ENCODE data around the gene ATRNL1.

DNA sequence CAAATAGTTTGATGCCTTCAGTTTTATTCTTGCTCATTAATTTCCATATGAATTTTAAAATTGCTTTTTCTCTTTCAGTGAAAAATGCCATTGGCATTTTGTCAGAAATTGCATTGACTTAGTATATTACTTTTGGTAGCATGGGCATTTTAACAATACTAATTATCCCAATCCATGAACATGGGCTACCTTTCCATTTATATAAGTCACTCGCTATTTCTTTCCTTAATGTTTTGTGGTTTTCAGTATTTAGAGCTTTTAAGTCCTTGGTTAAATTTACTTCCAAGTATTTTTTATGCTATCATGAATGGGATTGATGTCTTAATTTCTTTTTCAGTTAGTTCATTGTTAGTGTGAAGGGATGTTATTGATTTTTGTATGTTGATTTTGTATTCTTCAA lies 297.4 kb downstream of the ATRNL1 start:
- TF ChIP-seq, protein P1, sequence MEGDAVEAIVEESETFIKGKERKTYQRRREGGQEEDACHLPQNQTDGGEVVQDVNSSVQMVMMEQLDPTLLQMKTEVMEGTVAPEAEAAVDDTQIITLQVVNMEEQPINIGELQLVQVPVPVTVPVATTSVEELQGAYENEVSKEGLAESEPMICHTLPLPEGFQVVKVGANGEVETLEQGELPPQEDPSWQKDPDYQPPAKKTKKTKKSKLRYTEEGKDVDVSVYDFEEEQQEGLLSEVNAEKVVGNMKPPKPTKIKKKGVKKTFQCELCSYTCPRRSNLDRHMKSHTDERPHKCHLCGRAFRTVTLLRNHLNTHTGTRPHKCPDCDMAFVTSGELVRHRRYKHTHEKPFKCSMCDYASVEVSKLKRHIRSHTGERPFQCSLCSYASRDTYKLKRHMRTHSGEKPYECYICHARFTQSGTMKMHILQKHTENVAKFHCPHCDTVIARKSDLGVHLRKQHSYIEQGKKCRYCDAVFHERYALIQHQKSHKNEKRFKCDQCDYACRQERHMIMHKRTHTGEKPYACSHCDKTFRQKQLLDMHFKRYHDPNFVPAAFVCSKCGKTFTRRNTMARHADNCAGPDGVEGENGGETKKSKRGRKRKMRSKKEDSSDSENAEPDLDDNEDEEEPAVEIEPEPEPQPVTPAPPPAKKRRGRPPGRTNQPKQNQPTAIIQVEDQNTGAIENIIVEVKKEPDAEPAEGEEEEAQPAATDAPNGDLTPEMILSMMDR (conservative IDR thresholded peaks at IDR 0.05; ENCODE audit: low read depth in 2 of 2): no peak
- TF ChIP-seq POLR2AphosphoS5 (IDR thresholded peaks at IDR 0.05; ENCODE audit: low read depth) (no peak), JUNB (IDR thresholded peaks at IDR 0.05; ENCODE audit: unreplicated experiment) (no peak), CREB1 (CRISPR knock-in tag; IDR thresholded peaks at IDR 0.05; ENCODE audit: low read depth) (no peak), EZH2 (IDR thresholded peaks at IDR 0.05; ENCODE audit: low read depth, unreplicated experiment) (no peak), NANOG (IDR thresholded peaks at IDR 0.05; ENCODE audit: borderline replicate concordance) (no peak), EZH2phosphoT487 (IDR thresholded peaks at IDR 0.05; ENCODE audit: unreplicated experiment) (no peak), ZNF114 (CRISPR knock-in tag; IDR thresholded peaks at IDR 0.05) (no peak), STAT1 (IDR thresholded peaks at IDR 0.05; ENCODE audit: unreplicated experiment) (no peak)
- TF ChIP-seq, protein P2, sequence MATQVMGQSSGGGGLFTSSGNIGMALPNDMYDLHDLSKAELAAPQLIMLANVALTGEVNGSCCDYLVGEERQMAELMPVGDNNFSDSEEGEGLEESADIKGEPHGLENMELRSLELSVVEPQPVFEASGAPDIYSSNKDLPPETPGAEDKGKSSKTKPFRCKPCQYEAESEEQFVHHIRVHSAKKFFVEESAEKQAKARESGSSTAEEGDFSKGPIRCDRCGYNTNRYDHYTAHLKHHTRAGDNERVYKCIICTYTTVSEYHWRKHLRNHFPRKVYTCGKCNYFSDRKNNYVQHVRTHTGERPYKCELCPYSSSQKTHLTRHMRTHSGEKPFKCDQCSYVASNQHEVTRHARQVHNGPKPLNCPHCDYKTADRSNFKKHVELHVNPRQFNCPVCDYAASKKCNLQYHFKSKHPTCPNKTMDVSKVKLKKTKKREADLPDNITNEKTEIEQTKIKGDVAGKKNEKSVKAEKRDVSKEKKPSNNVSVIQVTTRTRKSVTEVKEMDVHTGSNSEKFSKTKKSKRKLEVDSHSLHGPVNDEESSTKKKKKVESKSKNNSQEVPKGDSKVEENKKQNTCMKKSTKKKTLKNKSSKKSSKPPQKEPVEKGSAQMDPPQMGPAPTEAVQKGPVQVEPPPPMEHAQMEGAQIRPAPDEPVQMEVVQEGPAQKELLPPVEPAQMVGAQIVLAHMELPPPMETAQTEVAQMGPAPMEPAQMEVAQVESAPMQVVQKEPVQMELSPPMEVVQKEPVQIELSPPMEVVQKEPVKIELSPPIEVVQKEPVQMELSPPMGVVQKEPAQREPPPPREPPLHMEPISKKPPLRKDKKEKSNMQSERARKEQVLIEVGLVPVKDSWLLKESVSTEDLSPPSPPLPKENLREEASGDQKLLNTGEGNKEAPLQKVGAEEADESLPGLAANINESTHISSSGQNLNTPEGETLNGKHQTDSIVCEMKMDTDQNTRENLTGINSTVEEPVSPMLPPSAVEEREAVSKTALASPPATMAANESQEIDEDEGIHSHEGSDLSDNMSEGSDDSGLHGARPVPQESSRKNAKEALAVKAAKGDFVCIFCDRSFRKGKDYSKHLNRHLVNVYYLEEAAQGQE (IDR thresholded peaks at IDR 0.05; ENCODE audit: unreplicated experiment): no peak

Data from GM23338 (cell line).